HepG2 (cell line): ENCODE data around the gene TASOR. TPM values are rescaled to one million over a fixed set of nuclear protein-coding genes. Genes with fewer than 3 reads are reported as not detected.

Experiments
- ATAC-seq: fragments of 200-7000 bp; cut with Tn5 transposase; 3 replicates; pipeline ENCODE4 v1.9.1; 2020; ENCODE audit warnings: mild to moderate bottlenecking, moderate library complexity
- BruUV-seq: library from RNA; stranded (reverse); fragments of 400-500 nt; replicated peaks from 2 replicates; lab custom pipeline; 2021; lab: Mats Ljungman, UMichigan
- CTCF ChIA-PET: fragments of 300-600 bp; formaldehyde crosslinking; extraction: SDS; loops from one replicate; lab custom pipeline; 2021; ENCODE audit warnings: low total read pairs, inconsistent platforms, low intra/inter-chr PET ratio; lab: Yijun Ruan, JAX
- POLR2A ChIA-PET: fragments of 350-600 bp; sonication (Branson Sonifier 250); formaldehyde crosslinking; loops from one replicate; lab custom pipeline; 2020; ENCODE audit warnings: antibody characterized with exemption, inconsistent platforms; lab: Yijun Ruan, JAX
- DNase-seq: peaks from one replicate; pipeline ENCODE4 v3.0.0-alpha.2; 2015; ENCODE audit warnings: low spot score
- FAIRE-seq: peaks from 3 replicates; lab custom pipeline; 2011; peaks lifted over from hg19 to GRCh38; lab: Jason Lieb, UNC
- H2AFZ ChIP-seq: one replicate; pipeline ENCODE4 v1.6.1; 2011; ENCODE audit warnings: low read length, inconsistent platforms
- H3K27ac ChIP-seq: fragments of 300-600 bp; 3 replicates; pipeline ENCODE4 v1.8.0; 2011; ENCODE audit warnings: mixed run types, mild to moderate bottlenecking, mixed read lengths, low read length, inconsistent platforms; ENCODE audit not compliant: insufficient read depth; ENCODE audit errors: extremely low read length
- H3K27me3 ChIP-seq, 2 experiments: fragments of 200-600 bp in 1 of 2; 2 replicates in 1 of 2; 3 replicates in 1 of 2; pipeline versions ENCODE4 v1.6.0 to v1.8.0; 2011; ENCODE audit warnings: low read length in 2 of 2, mild to moderate bottlenecking in 2 of 2, moderate library complexity in 2 of 2, inconsistent platforms in 1 of 2; ENCODE audit not compliant: insufficient read depth in 2 of 2, control insufficient read depth in 1 of 2
- H3K36me3 ChIP-seq, 2 experiments: fragments of 200-600 bp in 1 of 2; replicated peaks in 1 of 2; 2 replicates in 1 of 2; 3 replicates in 1 of 2; pipeline versions ENCODE4 v1.5.1 to v1.8.0; 2011; ENCODE audit warnings: low read length in 2 of 2, inconsistent platforms in 1 of 2; ENCODE audit not compliant: insufficient read depth in 2 of 2, control insufficient read depth in 1 of 2
- H3K4me1 ChIP-seq: 2 replicates; pipeline ENCODE4 v1.5.1; 2012; ENCODE audit warnings: low read length, inconsistent platforms; ENCODE audit not compliant: insufficient read depth
- H3K4me2 ChIP-seq: 2 replicates; pipeline ENCODE4 v1.6.0; 2011; ENCODE audit warnings: low read depth, low read length, inconsistent platforms
- H3K4me3 ChIP-seq, 3 experiments: fragments of 200-600 bp in 1 of 3; sonication (generic), shearing (Covaris generic) in 1 of 3; replicated peaks in 1 of 3; 2 replicates each; pipeline ENCODE4 v1.5.1; 2011 to 2016; ENCODE audit warnings: low read length in 3 of 3, inconsistent platforms in 2 of 3, low read depth in 2 of 3, mild to moderate bottlenecking in 2 of 3, control low read depth in 1 of 3, mixed read lengths in 1 of 3; ENCODE audit not compliant: insufficient read depth in 1 of 3
- H3K79me2 ChIP-seq: one replicate; pipeline ENCODE4 v1.6.1; 2011; ENCODE audit warnings: low read length, inconsistent platforms; ENCODE audit not compliant: insufficient read depth
- H3K9ac ChIP-seq: 2 replicates; pipeline ENCODE4 v1.6.0; 2011; ENCODE audit warnings: mild to moderate bottlenecking, low read depth, low read length, inconsistent platforms; ENCODE audit not compliant: insufficient read depth
- H3K9me3 ChIP-seq: 2 replicates; pipeline ENCODE4 v1.5.1; 2012; ENCODE audit warnings: mild to moderate bottlenecking, low read length
- H4K20me1 ChIP-seq: 2 replicates; pipeline ENCODE4 v1.6.0; 2011; ENCODE audit warnings: inconsistent platforms, mild to moderate bottlenecking, low read length, moderate library complexity; ENCODE audit not compliant: insufficient read depth
- FOSL2 ChIP-seq: sonication (generic); formaldehyde crosslinking; IDR thresholded peaks from 2 replicates; pipeline ENCODE4 v1.4.0; 2020; ENCODE audit warnings: missing genetic modification reagents
- MYPOP ChIP-seq: sonication (generic); formaldehyde crosslinking; IDR thresholded peaks from 2 replicates; pipeline ENCODE4 v1.8.1; 2023; ENCODE audit warnings: mild to moderate bottlenecking, moderate library complexity, missing genetic modification reagents
- PCBP2 ChIP-seq: fragments of 200-400 bp; formaldehyde crosslinking; optimal IDR thresholded peaks from 2 replicates; pipeline ENCODE3; 2018; ENCODE audit warnings: low read length, low read depth; ENCODE audit not compliant: poor library complexity, severe bottlenecking
- RARA ChIP-seq: IDR thresholded peaks from 2 replicates; pipeline ENCODE4 v1.6.1; 2016; ENCODE audit warnings: missing genetic modification reagents, missing compliant biosample characterization
- SMARCE1 ChIP-seq: fragments of 450-650 bp; IDR thresholded peaks from 2 replicates; pipeline ENCODE4 v1.6.1; 2017; ENCODE audit warnings: borderline replicate concordance
- WGBS: methylation state at CpG from one replicate; pipeline ENCODE4 v1.1.6; 2017; ENCODE audit warnings: low lambda C conversion rate; 5-methylcytosine and 5-hydroxymethylcytosine counted together
- in situ Hi-C: cut with HindIII; loops from 2 replicates; pipeline ENCODE4 v1.10.0; 2017; ENCODE audit warnings: low pct_unique_long_range_greater_than_20kb; ENCODE audit not compliant: extremely low pct_ligation_motif_present
- intact Hi-C: fragments of 100-400 bp; cut with micrococcal nuclease; formaldehyde crosslinking; loops from one replicate; pipeline ENCODE4 v1.10.0; 2022; ENCODE audit not compliant: unreplicated experiment
- polyA plus RNA-seq, 8 experiments: library from polyadenylated mRNA; depleted of rRNA in 3 of 8; stranded (reverse) in 7 of 8; unstranded in 1 of 8; fragments of >200 nt; fragmentation: Illumina TruSeq in 4 of 8; extraction: Trizol in 4 of 8; gene quantifications; 2 replicates each; pipeline versions ENCODE4 v1.2.1 to v1.2.3, GENCODE V29; 2011 to 2016; ENCODE audit warnings: low read depth in 4 of 8, missing spikeins in 1 of 8, mixed read lengths in 1 of 8; ENCODE audit not compliant: insufficient read depth in 1 of 8
- total RNA-seq, 5 experiments: library from RNA; depleted of rRNA; stranded (reverse); fragments of >200 nt; fragmentation: Illumina TruSeq; extraction: Trizol; gene quantifications; 2 replicates each; pipeline ENCODE4 v1.2.3, GENCODE V29; 2016; ENCODE audit warnings: low read depth in 1 of 5
- TF ChIP-seq, protein P1 (sequence below), 2 experiments: fragments of 450-650 bp in 1 of 2; sonication (generic) in 1 of 2; formaldehyde crosslinking; IDR thresholded peaks; 2 replicates each; pipeline versions ENCODE4 v1.5.0 to v1.8.0; 2020 to 2022; ENCODE audit warnings: mild to moderate bottlenecking in 1 of 2, missing genetic modification reagents in 1 of 2
- TF ChIP-seq, protein P2 (sequence below): sonication (generic); formaldehyde crosslinking; IDR thresholded peaks from 2 replicates; pipeline ENCODE4 v1.4.0; 2020; ENCODE audit warnings: mild to moderate bottlenecking, missing genetic modification reagents
- TF ChIP-seq, protein P3 (sequence below): sonication (generic); formaldehyde crosslinking; IDR thresholded peaks from 2 replicates; pipeline ENCODE4 v1.4.0; 2020; ENCODE audit warnings: mild to moderate bottlenecking, missing genetic modification reagents

The TASOR gene
- total and polyA plus RNA-seq, 2 of the 13 experiments (the other 11 are each of a cell fraction or from before 2014, with no cell fraction given) = 20.1 to 32.5 TPM

- TF ChIP-seq FOSL2 (CRISPR knock-in tag) (no peak), RARA (CRISPR knock-in tag) (no peak)
Measured at GRCh38 chr3:56664823-56665222, 18.2 kb downstream of the TASOR start (continued).

DNA sequence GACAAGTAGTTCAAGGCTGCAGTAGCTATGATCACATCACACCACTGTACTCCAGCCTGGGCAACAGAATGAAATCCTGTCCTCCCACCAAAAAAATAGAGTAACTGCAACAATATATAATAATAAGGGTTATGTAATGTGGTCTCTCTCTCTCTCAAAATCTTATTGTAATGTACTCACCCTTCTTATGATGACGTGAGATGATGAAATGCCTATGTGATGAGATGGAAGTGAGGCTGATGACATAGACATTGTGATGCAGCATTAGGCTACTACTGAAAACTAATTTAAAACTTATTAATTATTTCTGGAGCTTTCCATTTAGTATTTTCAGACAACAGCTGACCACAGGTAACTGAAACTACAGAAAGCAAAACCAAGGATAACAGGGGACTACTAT is 27.4 kb downstream of the TASOR start:
- ATAC-seq = no peak
- ChIA-PET CTCF (no interaction called here), POLR2A (no interaction called here)
- Histone ChIP-seq H3K79me2 (no peaks in the 10 kb centered on the region), H3K4me2 (no peak overlapping the region), H3K27ac (no peak overlapping the region), H3K4me3 (no peak overlapping the region), H3K4me1 (no peaks in the 10 kb centered on the region), H2AFZ (no peak overlapping the region), H3K9me3 (no peaks in the 10 kb centered on the region), H3K36me3 (peaks cover 18 to 55% of the 10 kb centered on the region in 2 experiments), H4K20me1 (no peaks in the 10 kb centered on the region), H3K27me3 (no peaks in the 10 kb centered on the region), H3K9ac (no peak overlapping the region)
- in situ Hi-C loops = no loop called here
- DNase-seq = no peak
- TF ChIP-seq, protein P1, sequence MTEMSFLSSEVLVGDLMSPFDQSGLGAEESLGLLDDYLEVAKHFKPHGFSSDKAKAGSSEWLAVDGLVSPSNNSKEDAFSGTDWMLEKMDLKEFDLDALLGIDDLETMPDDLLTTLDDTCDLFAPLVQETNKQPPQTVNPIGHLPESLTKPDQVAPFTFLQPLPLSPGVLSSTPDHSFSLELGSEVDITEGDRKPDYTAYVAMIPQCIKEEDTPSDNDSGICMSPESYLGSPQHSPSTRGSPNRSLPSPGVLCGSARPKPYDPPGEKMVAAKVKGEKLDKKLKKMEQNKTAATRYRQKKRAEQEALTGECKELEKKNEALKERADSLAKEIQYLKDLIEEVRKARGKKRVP (CRISPR knock-in tag; IDR thresholded peaks at IDR 0.05) = no peak
- TF ChIP-seq, protein P2, sequence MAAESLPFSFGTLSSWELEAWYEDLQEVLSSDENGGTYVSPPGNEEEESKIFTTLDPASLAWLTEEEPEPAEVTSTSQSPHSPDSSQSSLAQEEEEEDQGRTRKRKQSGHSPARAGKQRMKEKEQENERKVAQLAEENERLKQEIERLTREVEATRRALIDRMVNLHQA (CRISPR knock-in tag) = no peak
- TF ChIP-seq SMARCE1 (no peak), PCBP2 (no peak), RARA (CRISPR knock-in tag) (no peak), MYPOP (CRISPR knock-in tag) (no peak)
- TF ChIP-seq, protein P3, sequence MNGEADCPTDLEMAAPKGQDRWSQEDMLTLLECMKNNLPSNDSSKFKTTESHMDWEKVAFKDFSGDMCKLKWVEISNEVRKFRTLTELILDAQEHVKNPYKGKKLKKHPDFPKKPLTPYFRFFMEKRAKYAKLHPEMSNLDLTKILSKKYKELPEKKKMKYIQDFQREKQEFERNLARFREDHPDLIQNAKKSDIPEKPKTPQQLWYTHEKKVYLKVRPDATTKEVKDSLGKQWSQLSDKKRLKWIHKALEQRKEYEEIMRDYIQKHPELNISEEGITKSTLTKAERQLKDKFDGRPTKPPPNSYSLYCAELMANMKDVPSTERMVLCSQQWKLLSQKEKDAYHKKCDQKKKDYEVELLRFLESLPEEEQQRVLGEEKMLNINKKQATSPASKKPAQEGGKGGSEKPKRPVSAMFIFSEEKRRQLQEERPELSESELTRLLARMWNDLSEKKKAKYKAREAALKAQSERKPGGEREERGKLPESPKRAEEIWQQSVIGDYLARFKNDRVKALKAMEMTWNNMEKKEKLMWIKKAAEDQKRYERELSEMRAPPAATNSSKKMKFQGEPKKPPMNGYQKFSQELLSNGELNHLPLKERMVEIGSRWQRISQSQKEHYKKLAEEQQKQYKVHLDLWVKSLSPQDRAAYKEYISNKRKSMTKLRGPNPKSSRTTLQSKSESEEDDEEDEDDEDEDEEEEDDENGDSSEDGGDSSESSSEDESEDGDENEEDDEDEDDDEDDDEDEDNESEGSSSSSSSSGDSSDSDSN (CRISPR knock-in tag) = no peak
- WGBS = 96% methylated on average over 1 of the region's 1 CpG
- no peak for FAIRE-seq
- intact Hi-C loops = no loop called here
- BruUV-seq = no TSS peak
